ENCODE data around the gene OAF. TPM values are rescaled to one million over a fixed set of nuclear protein-coding genes. Genes with fewer than 3 reads are reported as not detected.
A peak's percentile ranks its signal among the peaks of the same experiment; 100 is the strongest.

Gene OAF
- total RNA-seq, 2 donors from 2014 or later: 142 to 152 TPM

GRCh38 chr11:120191058-120191457, 19.8 kb upstream of the OAF start:
- no peak overlapping the region for H3K4me3 ChIP-seq
- no peak for DNase-seq
- no peaks in the 10 kb centered on the region for H3K36me3 ChIP-seq
- intact Hi-C loops (cut with DNase I): no loop called here
- H3K27me3 ChIP-seq: no peaks in the 10 kb centered on the region
- H3K9ac ChIP-seq (ENCODE audit: low read depth in 2 of 2, low read length in 2 of 2): no peak overlapping the region
- no peak for TF ChIP-seq CTCF (IDR thresholded peaks at IDR 0.05)
- H3K27ac ChIP-seq: no peak overlapping the region
- no peaks in the 10 kb centered on the region for H3K9me3 ChIP-seq
- H3K4me1 ChIP-seq: peaks cover 17% of the 10 kb centered on the region

GRCh38 chr11:120192831-120193625, 17.8 kb upstream of the OAF start:
- H3K9ac ChIP-seq (ENCODE audit: low read depth in 2 of 2, low read length in 2 of 2): no peak overlapping the region
- H3K4me1 ChIP-seq: peaks cover 10% of the 10 kb centered on the region
- intact Hi-C loops (cut with DNase I): no loop called here
- H3K9me3 ChIP-seq: no peaks in the 10 kb centered on the region
- H3K4me3 ChIP-seq: no peak overlapping the region
- no peak for DNase-seq
- TF ChIP-seq CTCF (IDR thresholded peaks at IDR 0.05): no peak
- no peaks in the 10 kb centered on the region for H3K27me3 ChIP-seq
- H3K36me3 ChIP-seq: no peaks in the 10 kb centered on the region
- no peak overlapping the region for H3K27ac ChIP-seq

- H3K4me1 ChIP-seq: peaks cover 10% of the 10 kb centered on the region
- H3K4me3 ChIP-seq: no peak overlapping the region
- H3K9me3 ChIP-seq: no peaks in the 10 kb centered on the region
- no peak for TF ChIP-seq CTCF (IDR thresholded peaks at IDR 0.05)
- no peak overlapping the region for H3K9ac ChIP-seq (ENCODE audit: low read depth in 2 of 2, low read length in 2 of 2)
- no peaks in the 10 kb centered on the region for H3K36me3 ChIP-seq
- intact Hi-C loops (cut with DNase I): no loop called here
- no peak for DNase-seq
- no peak overlapping the region for H3K27ac ChIP-seq
- no peaks in the 10 kb centered on the region for H3K27me3 ChIP-seq
Observed at GRCh38 chr11:120194166-120194565, 16.7 kb upstream of the OAF start.

GRCh38 chr11:120195601-120196320, 15.1 kb upstream of the OAF start:
- H3K4me3 ChIP-seq: no peak overlapping the region
- intact Hi-C loops (cut with DNase I): no loop called here
- no peaks in the 10 kb centered on the region for H3K36me3 ChIP-seq
- no peaks in the 10 kb centered on the region for H3K27me3 ChIP-seq
- H3K27ac ChIP-seq: no peak overlapping the region
- no peak for DNase-seq
- H3K9ac ChIP-seq (ENCODE audit: low read depth in 2 of 2, low read length in 2 of 2): no peak overlapping the region
- no peaks in the 10 kb centered on the region for H3K9me3 ChIP-seq
- TF ChIP-seq CTCF (IDR thresholded peaks at IDR 0.05): no peak
- H3K4me1 ChIP-seq: peaks cover 4% of the 10 kb centered on the region

GRCh38 chr11:120196826-120197225, 14.0 kb upstream of the OAF start:
- no peak for TF ChIP-seq CTCF (IDR thresholded peaks at IDR 0.05)
- Histone ChIP-seq H3K4me3 (no peak overlapping the region), H3K9me3 (no peaks in the 10 kb centered on the region), H3K27ac (peak overlapping the region; percentile 56), H3K9ac (ENCODE audit: low read depth in 2 of 2, low read length in 2 of 2) (peak overlapping the region in 1 of 2 donors; percentile 44), H3K4me1 (peaks cover 4% of the 10 kb centered on the region), H3K36me3 (no peaks in the 10 kb centered on the region), H3K27me3 (no peaks in the 10 kb centered on the region)
- no peak for DNase-seq
- intact Hi-C loops (cut with DNase I): no loop called here
